ENCODE measurements around the gene ANKRD42.

ANKRD42 gene

DNA sequence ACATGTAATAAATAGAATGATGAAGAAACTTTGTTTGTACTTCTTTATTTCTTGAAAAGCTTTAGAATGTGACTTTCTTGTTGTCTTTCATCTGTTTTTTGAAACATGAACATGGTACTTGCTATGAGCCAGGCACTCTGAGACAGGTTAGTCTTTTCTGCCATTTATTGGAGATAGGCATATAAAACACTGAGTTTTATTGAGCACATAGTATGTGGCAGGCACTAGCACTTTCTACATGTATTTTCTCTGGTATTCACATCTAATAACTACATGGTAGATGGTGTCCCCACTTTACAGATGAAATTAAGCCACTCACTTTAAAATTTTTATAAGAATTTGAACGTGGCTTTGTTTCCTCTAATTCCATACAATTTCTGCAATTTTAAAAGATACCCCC, 7.7 kb upstream of the ANKRD42 start:
- Histone ChIP-seq H3K27me3 (ENCODE audit: insufficient read depth, poor library complexity, severe bottlenecking) (no peaks in the 10 kb centered on the region), H3K4me3 (replicated peaks; ENCODE audit: insufficient read depth, low read length) (no peak overlapping the region), H3K27ac (replicated peaks) (no peak overlapping the region)
- TF ChIP-seq, protein P1, sequence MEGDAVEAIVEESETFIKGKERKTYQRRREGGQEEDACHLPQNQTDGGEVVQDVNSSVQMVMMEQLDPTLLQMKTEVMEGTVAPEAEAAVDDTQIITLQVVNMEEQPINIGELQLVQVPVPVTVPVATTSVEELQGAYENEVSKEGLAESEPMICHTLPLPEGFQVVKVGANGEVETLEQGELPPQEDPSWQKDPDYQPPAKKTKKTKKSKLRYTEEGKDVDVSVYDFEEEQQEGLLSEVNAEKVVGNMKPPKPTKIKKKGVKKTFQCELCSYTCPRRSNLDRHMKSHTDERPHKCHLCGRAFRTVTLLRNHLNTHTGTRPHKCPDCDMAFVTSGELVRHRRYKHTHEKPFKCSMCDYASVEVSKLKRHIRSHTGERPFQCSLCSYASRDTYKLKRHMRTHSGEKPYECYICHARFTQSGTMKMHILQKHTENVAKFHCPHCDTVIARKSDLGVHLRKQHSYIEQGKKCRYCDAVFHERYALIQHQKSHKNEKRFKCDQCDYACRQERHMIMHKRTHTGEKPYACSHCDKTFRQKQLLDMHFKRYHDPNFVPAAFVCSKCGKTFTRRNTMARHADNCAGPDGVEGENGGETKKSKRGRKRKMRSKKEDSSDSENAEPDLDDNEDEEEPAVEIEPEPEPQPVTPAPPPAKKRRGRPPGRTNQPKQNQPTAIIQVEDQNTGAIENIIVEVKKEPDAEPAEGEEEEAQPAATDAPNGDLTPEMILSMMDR (IDR thresholded peaks at IDR 0.05; ENCODE audit: insufficient read depth, low read length) = no peak
- TF ChIP-seq, protein P2, sequence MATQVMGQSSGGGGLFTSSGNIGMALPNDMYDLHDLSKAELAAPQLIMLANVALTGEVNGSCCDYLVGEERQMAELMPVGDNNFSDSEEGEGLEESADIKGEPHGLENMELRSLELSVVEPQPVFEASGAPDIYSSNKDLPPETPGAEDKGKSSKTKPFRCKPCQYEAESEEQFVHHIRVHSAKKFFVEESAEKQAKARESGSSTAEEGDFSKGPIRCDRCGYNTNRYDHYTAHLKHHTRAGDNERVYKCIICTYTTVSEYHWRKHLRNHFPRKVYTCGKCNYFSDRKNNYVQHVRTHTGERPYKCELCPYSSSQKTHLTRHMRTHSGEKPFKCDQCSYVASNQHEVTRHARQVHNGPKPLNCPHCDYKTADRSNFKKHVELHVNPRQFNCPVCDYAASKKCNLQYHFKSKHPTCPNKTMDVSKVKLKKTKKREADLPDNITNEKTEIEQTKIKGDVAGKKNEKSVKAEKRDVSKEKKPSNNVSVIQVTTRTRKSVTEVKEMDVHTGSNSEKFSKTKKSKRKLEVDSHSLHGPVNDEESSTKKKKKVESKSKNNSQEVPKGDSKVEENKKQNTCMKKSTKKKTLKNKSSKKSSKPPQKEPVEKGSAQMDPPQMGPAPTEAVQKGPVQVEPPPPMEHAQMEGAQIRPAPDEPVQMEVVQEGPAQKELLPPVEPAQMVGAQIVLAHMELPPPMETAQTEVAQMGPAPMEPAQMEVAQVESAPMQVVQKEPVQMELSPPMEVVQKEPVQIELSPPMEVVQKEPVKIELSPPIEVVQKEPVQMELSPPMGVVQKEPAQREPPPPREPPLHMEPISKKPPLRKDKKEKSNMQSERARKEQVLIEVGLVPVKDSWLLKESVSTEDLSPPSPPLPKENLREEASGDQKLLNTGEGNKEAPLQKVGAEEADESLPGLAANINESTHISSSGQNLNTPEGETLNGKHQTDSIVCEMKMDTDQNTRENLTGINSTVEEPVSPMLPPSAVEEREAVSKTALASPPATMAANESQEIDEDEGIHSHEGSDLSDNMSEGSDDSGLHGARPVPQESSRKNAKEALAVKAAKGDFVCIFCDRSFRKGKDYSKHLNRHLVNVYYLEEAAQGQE (IDR thresholded peaks at IDR 0.05; ENCODE audit: insufficient replicate concordance, low read depth) = no peak
- TF ChIP-seq GABPA (IDR thresholded peaks at IDR 0.05; ENCODE audit: low read depth) (no peak), SPI1 (IDR thresholded peaks at IDR 0.05; ENCODE audit: borderline replicate concordance, low read depth) (no peak), POLR2AphosphoS5 (IDR thresholded peaks at IDR 0.05; ENCODE audit: low read depth) (no peak)
- DNase-seq (ENCODE audit: low read depth in 1 of 2, low spot score in 1 of 2) = no peak

DNA sequence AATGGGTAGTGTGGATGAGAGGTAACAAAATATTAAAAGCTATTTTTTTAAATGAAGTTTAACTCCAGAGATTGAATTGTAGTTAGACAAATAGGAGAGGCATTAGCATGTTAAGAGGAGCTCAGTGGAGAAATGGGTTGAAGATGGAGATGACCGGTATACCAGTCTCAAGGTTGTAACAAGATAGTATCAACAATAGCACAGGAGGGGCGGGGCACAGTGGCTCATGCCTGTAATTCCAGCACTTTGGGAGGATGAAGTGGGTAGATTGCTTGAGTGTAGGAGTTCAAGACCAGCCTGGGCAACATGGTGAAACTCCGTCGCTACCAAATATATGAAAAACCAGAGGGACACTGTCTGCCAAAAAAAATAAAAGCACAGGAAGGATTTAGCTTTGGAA, 6.0 kb upstream of the ANKRD42 start:
- no peak overlapping the region for H3K4me3 ChIP-seq (replicated peaks; ENCODE audit: insufficient read depth, low read length)
- no peak for DNase-seq (ENCODE audit: low read depth in 1 of 2, low spot score in 1 of 2)
- H3K27ac ChIP-seq (replicated peaks) = no peak overlapping the region
- H3K27me3 ChIP-seq (ENCODE audit: insufficient read depth, poor library complexity, severe bottlenecking) = no peaks in the 10 kb centered on the region
- TF ChIP-seq SPI1 (IDR thresholded peaks at IDR 0.05; ENCODE audit: borderline replicate concordance, low read depth) (no peak), POLR2AphosphoS5 (IDR thresholded peaks at IDR 0.05; ENCODE audit: low read depth) (no peak), GABPA (IDR thresholded peaks at IDR 0.05; ENCODE audit: low read depth) (no peak)
- TF ChIP-seq, protein P2 (IDR thresholded peaks at IDR 0.05; ENCODE audit: insufficient replicate concordance, low read depth) = no peak
- TF ChIP-seq, protein P1 (IDR thresholded peaks at IDR 0.05; ENCODE audit: insufficient read depth, low read length) = no peak

DNA sequence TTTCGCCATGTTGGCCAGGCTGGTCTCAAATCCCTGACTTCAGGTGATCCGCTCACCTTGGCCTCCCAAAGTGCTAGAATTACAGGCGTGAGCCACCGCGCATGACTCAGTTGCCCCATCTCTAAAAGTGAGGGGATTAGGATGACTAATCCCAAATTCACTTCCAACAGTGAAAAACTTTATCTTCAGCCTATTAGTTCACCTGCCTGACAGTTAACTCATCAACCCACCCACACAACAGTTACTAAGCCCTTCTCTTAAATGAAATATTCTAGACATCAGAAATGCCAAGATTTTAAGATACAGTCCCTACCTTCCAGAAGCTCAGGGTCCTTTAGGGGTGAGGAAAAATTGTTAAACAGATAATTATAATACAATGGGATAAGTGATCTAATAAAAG, 2.0 kb upstream of the ANKRD42 start:
- TF ChIP-seq POLR2AphosphoS5 (IDR thresholded peaks at IDR 0.05; ENCODE audit: low read depth) (no peak), SPI1 (IDR thresholded peaks at IDR 0.05; ENCODE audit: borderline replicate concordance, low read depth) (no peak), GABPA (IDR thresholded peaks at IDR 0.05; ENCODE audit: low read depth) (no peak)
- TF ChIP-seq, protein P2 (IDR thresholded peaks at IDR 0.05; ENCODE audit: insufficient replicate concordance, low read depth) = no peak
- TF ChIP-seq, protein P1 (IDR thresholded peaks at IDR 0.05; ENCODE audit: insufficient read depth, low read length) = no peak
- Histone ChIP-seq H3K4me3 (replicated peaks; ENCODE audit: insufficient read depth, low read length) (no peak overlapping the region), H3K27ac (replicated peaks) (no peak overlapping the region)

More for the DNA sequence above, 2.0 kb upstream of the ANKRD42 start:
- no peak for DNase-seq (ENCODE audit: low read depth in 1 of 2, low spot score in 1 of 2)
- H3K27me3 ChIP-seq (ENCODE audit: insufficient read depth, poor library complexity, severe bottlenecking) = no peaks in the 10 kb centered on the region
